ENCODE measurements around the gene RAPH1.
"Not testable (repeated sequence)": the region's sequence is repeated elsewhere in the genome, so short reads cannot be mapped to it uniquely, and the experiment has no call there.

RAPH1 gene

GRCh38 chr2:203548887-203549286 lies 13.8 kb upstream of the RAPH1 start:
- DNase-seq (ENCODE audit: low read depth in 2 of 2), result no peak

- no peak for DNase-seq (ENCODE audit: low read depth in 2 of 2)
Measured at GRCh38 chr2:203547356-203547755, 12.3 kb upstream of the RAPH1 start.

- no peak for DNase-seq (ENCODE audit: low read depth in 2 of 2)
Measured at GRCh38 chr2:203544402-203544801, 9.3 kb upstream of the RAPH1 start.

DNA sequence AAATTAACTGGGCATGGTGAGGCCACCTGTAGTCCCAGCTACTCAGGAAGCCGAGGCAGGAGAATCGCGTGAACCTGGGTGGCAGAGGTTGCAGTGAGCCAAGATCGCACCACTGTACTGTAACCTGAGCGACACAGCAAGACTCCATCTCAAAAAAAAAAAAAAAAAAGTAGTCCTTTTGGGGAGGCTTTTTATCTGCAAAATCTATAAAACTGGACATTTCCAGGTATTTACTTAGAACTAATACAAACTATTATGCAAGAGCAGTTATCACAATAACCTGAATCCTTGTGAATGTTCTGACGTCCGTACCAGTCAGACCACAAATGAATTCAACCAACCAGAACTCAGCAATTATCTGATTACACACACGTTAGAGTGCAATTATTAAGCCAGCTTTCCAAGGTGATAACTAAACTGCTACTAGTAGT lies 8.8 kb upstream of the RAPH1 start:
- DNase-seq (ENCODE audit: low read depth in 2 of 2), result no peak

- not testable (repeated sequence) for DNase-seq (ENCODE audit: low read depth in 2 of 2)
Measured at GRCh38 chr2:203540598-203540997, 5.5 kb upstream of the RAPH1 start.

DNA sequence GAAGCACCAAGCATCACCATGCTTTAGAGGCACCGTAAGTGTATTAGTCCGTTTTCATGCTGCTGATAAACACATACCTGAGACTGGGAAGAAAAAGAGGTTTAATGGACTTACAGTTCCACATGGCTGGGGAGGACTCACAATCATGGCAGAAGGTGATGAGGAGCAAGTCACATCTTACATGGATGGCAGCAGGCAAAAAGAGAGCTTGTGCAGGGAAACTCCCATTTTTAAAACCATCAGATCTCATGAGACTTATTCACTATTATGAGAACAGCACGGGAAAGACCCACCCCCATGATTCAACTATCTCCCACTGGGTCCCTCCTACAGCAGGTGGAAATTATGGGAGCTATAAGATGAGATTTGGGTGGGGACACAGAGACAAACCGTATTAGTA lies 3.1 kb upstream of the RAPH1 start:
- DNase-seq (ENCODE audit: low read depth in 2 of 2), result not testable (repeated sequence)

DNA sequence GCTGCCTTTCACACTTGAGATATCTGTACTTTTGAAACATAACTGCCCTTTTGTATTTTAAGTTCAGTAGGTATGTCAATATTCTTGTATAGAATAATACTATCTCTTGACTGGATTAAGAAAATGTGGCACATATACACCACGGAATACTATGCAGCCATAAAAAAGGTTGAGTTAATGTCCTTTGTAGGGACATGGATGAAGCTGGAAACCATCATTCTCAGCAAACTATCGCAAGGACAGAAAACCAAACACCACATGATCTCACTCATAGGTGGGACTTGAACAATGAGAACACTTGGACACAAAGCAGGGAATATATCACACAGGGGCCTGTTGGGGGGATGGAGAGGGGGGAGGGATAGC lies 1.5 kb upstream of the RAPH1 start:
- DNase-seq (ENCODE audit: low read depth in 2 of 2), result not testable (repeated sequence)

- DNase-seq (ENCODE audit: low read depth in 2 of 2), result no peak
Measured at GRCh38 chr2:203535784-203536585, 884 bp upstream of the RAPH1 start.

GRCh38 chr2:203534621-203535077 lies 452 bp downstream of the RAPH1 start:
- peak in 1 of 2 donors; percentile 16 for DNase-seq (ENCODE audit: low read depth in 2 of 2)

DNA sequence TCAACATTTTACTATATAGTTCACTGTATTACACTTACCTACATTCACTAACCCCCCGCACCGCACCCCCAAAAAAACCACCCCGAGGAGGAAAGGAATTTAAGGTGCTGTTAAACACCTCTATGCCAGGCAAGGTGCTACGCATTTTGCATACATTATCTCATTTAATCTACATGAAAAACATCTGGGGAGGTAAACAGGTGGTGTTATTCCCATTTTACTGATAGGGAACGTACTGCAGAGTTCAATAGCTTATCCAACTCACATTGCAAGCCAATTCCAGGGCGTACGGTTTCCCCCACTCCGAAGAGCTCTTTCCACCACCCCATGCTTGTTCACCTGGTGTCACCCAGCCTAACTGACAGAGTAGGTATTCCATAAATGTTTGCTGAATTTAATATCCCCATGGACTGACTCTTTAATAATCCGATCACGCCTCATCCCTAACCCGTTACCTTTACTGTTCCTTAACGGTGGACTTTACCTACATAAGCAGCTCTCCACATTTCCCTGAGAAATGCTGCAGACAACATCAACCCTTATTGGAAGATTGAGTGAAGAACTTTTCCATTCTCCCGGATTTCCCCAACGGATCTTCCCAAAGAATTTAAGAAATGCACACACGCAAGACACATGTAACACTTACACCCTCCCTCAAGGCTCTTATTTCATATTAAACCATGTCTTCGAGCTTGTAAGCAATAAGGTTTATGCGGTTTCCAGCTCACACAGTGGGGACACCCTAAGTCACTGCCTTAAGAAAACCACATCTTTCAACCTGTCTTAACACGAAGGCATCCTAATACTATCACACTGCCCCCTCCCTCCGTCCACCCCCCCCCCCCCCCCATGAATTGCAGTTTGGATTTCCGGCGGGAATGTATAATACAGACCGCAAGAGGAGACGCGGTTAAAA lies 1.2 kb downstream of the RAPH1 start:
- DNase-seq (ENCODE audit: low read depth in 2 of 2), result no peak

- DNase-seq (ENCODE audit: low read depth in 2 of 2), result no peak
Measured at GRCh38 chr2:203532957-203533658, 2.0 kb downstream of the RAPH1 start.

GRCh38 chr2:203527719-203528118 lies 7.4 kb downstream of the RAPH1 start:
- no peak for DNase-seq (ENCODE audit: low read depth in 2 of 2)

DNA sequence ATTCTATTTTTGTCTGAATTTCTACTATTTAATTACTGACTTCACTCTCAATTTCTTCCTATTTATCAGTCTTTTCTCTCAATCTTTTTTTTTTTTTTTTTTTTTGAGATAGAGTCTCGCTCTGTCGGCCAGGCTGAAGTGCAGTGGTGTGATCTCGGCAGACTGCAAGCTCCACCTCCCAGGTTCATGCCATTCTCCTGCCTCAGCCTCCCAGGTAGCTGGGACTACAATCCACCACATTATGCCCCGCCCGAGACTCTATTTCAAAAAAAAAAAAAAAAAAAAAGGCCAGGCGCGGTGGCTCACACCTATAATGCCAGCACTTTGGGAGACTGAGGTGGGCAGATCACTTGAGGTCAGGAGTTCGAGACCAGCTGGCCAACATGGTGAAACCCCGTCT lies 21.8 kb downstream of the RAPH1 start:
- not testable (repeated sequence) for DNase-seq (ENCODE audit: low read depth in 2 of 2)

DNA sequence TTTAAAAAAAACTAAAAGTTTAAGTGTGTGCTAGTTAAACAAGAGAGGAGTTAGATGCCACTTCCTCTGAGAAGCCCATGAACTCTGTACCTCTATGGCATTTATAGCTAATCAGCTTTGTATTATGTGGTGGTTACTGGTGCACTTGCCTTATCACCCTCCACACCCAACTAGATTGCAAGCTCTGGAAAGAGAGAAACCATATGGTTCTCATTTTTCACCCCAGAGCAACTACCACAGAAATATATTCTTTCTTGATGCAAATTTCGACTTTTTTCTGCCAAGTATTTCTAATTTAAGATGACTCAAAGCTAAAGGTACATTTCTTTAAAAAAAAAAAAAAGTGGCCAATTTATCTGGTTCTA lies 24.2 kb downstream of the RAPH1 start:
- DNase-seq (ENCODE audit: low read depth in 2 of 2), result no peak

DNA sequence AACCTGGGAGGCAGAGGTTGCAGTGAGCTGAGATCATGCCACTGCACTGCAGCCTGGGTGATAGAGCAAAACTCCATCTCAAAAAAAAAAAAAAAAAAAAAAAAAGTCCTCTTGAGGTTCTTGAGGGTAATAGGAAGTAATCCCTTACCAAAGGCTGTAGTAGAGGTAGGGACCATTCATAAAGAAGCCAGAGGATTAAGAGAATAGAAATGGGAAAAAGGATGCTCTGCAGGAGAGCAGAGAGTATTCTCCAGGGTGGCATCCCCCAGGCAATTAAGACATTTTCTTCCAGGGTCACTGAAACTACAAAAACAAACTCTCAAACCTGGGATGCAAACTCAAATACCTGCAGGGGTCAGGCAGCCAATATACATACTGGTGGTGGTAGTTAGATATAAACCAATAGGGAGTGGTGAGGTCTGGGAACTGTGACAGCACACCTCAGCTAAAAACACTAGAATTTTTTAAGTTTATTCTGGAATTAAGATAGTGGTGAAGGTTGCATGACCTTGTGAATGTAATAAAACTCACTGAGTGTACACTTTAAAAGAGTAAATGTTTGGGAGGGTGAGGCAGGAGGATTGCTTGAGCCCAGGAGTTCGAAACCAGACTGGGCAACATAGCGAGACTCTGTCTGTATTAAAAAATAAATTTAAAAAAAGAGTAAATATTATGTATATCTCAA lies 24.7 kb downstream of the RAPH1 start:
- DNase-seq (ENCODE audit: low read depth in 2 of 2), result no peak

DNA sequence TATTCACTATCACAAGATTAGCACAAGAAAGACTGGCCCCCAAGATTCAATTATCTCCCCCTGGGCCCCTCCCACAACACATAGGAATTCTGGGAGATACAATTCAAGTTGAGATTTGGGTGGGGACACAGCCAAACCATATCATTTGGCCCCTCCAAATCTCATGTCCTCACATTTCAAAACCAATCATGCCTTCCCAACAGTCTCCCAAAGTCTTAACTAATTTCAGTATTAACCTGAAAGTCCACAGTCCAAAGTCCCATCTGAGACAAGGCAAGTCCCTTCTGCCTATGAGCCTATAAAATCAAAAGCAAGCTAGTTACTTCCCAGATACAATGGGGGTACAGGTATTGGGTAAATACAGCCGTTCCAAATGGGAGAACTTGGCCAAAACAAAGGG lies 31.6 kb downstream of the RAPH1 start:
- DNase-seq (ENCODE audit: low read depth in 2 of 2), result not testable (repeated sequence)

- no peak for DNase-seq (ENCODE audit: low read depth in 2 of 2)
Measured at GRCh38 chr2:203501873-203502272, 33.2 kb downstream of the RAPH1 start.

DNA sequence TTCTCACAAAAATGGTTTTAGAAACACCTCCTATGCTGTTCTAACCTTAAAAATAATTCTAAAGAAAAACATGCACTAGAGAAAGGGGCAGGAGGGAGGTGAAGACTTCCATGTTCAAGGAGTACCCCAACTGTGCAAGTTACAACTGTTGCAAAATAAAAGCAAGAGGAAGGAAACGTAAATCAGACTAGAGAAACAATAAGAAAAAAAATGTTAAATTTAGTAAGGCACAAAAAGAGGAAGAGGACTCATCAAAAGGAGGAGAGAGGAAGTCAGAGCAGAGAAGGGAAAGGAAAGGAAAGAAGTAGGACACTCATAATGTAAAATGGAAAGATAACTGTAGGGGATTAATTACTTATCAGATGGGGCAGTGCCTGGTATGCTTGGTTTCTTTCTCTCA lies 34.1 kb downstream of the RAPH1 start:
- no peak for DNase-seq (ENCODE audit: low read depth in 2 of 2)

GRCh38 chr2:203500297-203500696 lies 34.8 kb downstream of the RAPH1 start:
- no peak for DNase-seq (ENCODE audit: low read depth in 2 of 2)

GRCh38 chr2:203498161-203498560 lies 36.9 kb downstream of the RAPH1 start:
- no peak for DNase-seq (ENCODE audit: low read depth in 2 of 2)

DNA sequence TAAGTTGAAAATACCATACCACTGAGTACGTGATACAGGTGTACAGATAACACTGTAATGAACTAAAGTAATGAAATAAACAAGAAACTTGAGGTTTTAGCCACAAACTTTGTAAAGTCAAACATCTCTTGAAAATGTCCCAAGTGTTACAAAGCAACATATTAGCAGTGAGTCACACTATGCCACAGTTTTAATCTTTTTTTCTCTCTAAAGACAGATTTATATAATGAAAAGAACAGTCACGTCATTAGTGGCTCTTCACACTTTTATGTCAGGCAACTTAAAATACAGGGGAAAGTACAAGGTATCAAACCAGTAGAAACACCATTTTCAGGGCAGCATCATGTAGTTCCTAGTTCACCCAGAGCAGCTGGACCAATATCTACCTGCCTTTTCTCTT lies 42.1 kb downstream of the RAPH1 start:
- no peak for DNase-seq (ENCODE audit: low read depth in 2 of 2)

- DNase-seq (ENCODE audit: low read depth in 2 of 2), result no peak
Measured at GRCh38 chr2:203490391-203490790, 44.7 kb downstream of the RAPH1 start.

Measured in stimulated activated CD4-positive, alpha-beta T cell treated with anti-CD3 and anti-CD28 coated beads, Interleukin-4, amount 100 ng/mL, for 48 hours (primary cell).